Inflammatory macrophage (primary cell): ENCODE results near the gene RAD18.

Source experiments
- DNase-seq, 2 donors: peaks; one replicate each; pipeline ENCODE4 v3.0.0-alpha.2; 2020 to 2022

Gene RAD18

GRCh38 chr3:8985411-8985831, 22.1 kb upstream of the RAD18 start:
- no peak for DNase-seq

- no peak for DNase-seq
Observed at GRCh38 chr3:8984526-8984925, 21.3 kb upstream of the RAD18 start.

- no peak for DNase-seq
Observed at GRCh38 chr3:8984081-8984480, 20.8 kb upstream of the RAD18 start.

GRCh38 chr3:8983591-8983990, 20.3 kb upstream of the RAD18 start:
- DNase-seq = no peak

GRCh38 chr3:8983026-8983425, 19.8 kb upstream of the RAD18 start:
- DNase-seq = no peak

GRCh38 chr3:8982509-8982908, 19.2 kb upstream of the RAD18 start:
- peak; percentile 25 to 42 for DNase-seq

GRCh38 chr3:8981700-8982099, 18.4 kb upstream of the RAD18 start:
- no peak for DNase-seq

GRCh38 chr3:8981296-8981695, 18.0 kb upstream of the RAD18 start:
- no peak for DNase-seq

- peak; percentile 16 to 18 for DNase-seq
Observed at GRCh38 chr3:8980756-8981257, 17.5 kb upstream of the RAD18 start.

GRCh38 chr3:8979262-8979661, 16.0 kb upstream of the RAD18 start:
- DNase-seq = no peak

- no peak for DNase-seq
Observed at GRCh38 chr3:8978551-8978950, 15.3 kb upstream of the RAD18 start.

- DNase-seq = no peak
Observed at GRCh38 chr3:8976540-8977182, 13.4 kb upstream of the RAD18 start.

GRCh38 chr3:8975081-8976020, 12.1 kb upstream of the RAD18 start:
- DNase-seq = no peak

- no peak for DNase-seq
Observed at GRCh38 chr3:8974458-8974857, 11.2 kb upstream of the RAD18 start.

- DNase-seq = peak in 1 of 2 donors; percentile 7
Observed at GRCh38 chr3:8972639-8973038, 9.4 kb upstream of the RAD18 start.

GRCh38 chr3:8970971-8971589, 7.8 kb upstream of the RAD18 start:
- peak; percentile 64 to 67 for DNase-seq

- no peak for DNase-seq
Observed at GRCh38 chr3:8969241-8969640, 6.0 kb upstream of the RAD18 start.

- no peak for DNase-seq
Observed at GRCh38 chr3:8968375-8968882, 5.2 kb upstream of the RAD18 start.

- DNase-seq = no peak
Observed at GRCh38 chr3:8967553-8967952, 4.3 kb upstream of the RAD18 start.

GRCh38 chr3:8966820-8967348, 3.6 kb upstream of the RAD18 start:
- DNase-seq = no peak

- DNase-seq = no peak
Observed at GRCh38 chr3:8966150-8966819, 3.0 kb upstream of the RAD18 start.
